Sigmoid colon (tissue), 4 donors: ENCODE data around the gene OSMR.

ENCODE experiments used
- CTCF ChIP-seq, 4 experiments: fragments of 450-650 bp in 3 of 4; fragments of 200-600 bp in 1 of 4; IDR thresholded peaks; one replicate each; pipeline ENCODE4 v1.5.1; 2016 to 2019; ENCODE audit warnings: antibody characterized with exemption in 4 of 4, mild to moderate bottlenecking in 3 of 4, moderate library complexity in 2 of 4
- EP300 ChIP-seq, 4 donors: sonication (generic); formaldehyde crosslinking; IDR thresholded peaks; one replicate each; pipeline ENCODE4 v1.6.1; 2017; ENCODE audit warnings: antibody characterized with exemption in 4 of 4
- POLR2A ChIP-seq, 2 donors: fragments of 450-650 bp; IDR thresholded peaks; one replicate each; pipeline ENCODE4 v1.6.1; 2016; ENCODE audit warnings: antibody characterized with exemption in 2 of 2, mild to moderate bottlenecking in 2 of 2, moderate library complexity in 2 of 2
- POLR2AphosphoS5 ChIP-seq, 4 donors: sonication (generic); formaldehyde crosslinking; IDR thresholded peaks; one replicate each; pipeline ENCODE4 v1.6.1; 2017; ENCODE audit warnings: antibody characterized with exemption in 4 of 4

DNA sequence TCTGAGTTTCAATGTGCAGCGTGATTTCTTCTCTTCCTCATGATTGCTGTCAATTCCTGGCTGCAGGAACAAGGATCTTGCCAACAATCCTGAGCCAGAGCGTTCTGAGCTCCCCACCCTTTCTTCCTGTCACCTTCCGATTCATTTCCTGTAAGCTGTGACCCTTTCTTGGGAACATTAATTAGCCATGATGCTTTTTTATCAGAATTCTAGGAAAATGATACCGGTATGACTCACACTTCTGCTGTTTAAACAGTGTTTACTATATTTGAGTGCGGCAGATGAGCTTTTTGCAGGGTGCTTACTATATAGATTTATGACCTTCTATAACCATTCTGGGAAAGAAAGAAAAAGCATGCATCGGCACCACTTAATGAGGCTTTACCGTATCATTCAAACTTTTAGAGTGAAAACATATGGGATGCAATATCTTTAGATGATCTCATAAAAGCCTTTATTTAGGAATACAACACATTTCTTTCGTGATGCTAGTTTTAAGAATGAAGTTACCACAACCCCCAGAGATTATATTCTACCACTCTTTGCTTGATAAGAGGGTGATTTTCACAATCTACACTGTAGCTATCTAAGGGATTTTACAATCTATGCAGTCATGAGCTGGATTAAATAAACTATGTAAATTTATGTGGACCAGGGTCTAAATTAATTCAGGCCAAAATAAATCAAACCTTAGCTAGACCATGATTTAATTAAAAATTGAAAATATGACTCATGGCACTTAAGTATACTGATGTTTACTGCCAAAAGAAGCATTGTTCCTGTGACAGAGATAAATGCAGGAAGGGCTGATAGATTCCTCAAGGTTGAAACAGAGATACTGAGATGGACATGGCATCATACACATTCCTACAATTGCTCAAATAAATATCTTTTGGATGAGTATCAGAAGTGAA lies 38.0 kb upstream of the OSMR start:
- no peak for TF ChIP-seq CTCF (IDR thresholded peaks at IDR 0.05)
- no peak for TF ChIP-seq POLR2A (IDR thresholded peaks at IDR 0.05)
- TF ChIP-seq POLR2AphosphoS5 (IDR thresholded peaks at IDR 0.05): peak in 3 of 4 donors; percentile 19 to 61 (median 29)
- peak in 1 of 4 donors; percentile 12 for TF ChIP-seq EP300 (IDR thresholded peaks at IDR 0.05)
